ENCODE results near the gene DCAF7. TPM values are rescaled to one million over a fixed set of nuclear protein-coding genes. Genes with fewer than 3 reads are reported as not detected.

DCAF7 gene
- total RNA-seq, 1 experiment from 2014 or later: 91.5 TPM

- H3K36me3 Mint-ChIP-seq: peaks cover 10% of the 10 kb centered on the region
- no peak for ATAC-seq
- CTCF ChIA-PET: interaction anchor here (1.3 kb wide), 1 partner anchor 9 kb away, joined by 3 read pairs; no protein-coding TSS in a partner anchor
- no peaks in the 10 kb centered on the region for H3K9me3 Mint-ChIP-seq
- DNase-seq (ENCODE audit: low spot score): no peak
- H3K27me3 Mint-ChIP-seq (ENCODE audit: low read depth): no peaks in the 10 kb centered on the region
- H3K27ac Mint-ChIP-seq: no peak overlapping the region
- POLR2A ChIA-PET: no interaction called here
- H3K4me1 Mint-ChIP-seq: peaks cover 14% of the 10 kb centered on the region
- no peak overlapping the region for H3K4me3 Mint-ChIP-seq
- TF ChIP-seq ZNF416 (CRISPR knock-in tag; IDR thresholded peaks at IDR 0.05) (no peak), FOXP1 (CRISPR knock-in tag; IDR thresholded peaks at IDR 0.05; ENCODE audit: borderline replicate concordance) (no peak), PREB (CRISPR knock-in tag; IDR thresholded peaks at IDR 0.05; ENCODE audit: borderline replicate concordance) (no peak), ZNF263 (CRISPR knock-in tag; IDR thresholded peaks at IDR 0.05; ENCODE audit: low read depth) (no peak), TP53 (CRISPR knock-in tag; IDR thresholded peaks at IDR 0.05) (no peak), E2F4 (CRISPR knock-in tag; IDR thresholded peaks at IDR 0.05; ENCODE audit: borderline replicate concordance, low read depth) (no peak), ZSCAN18 (CRISPR knock-in tag; IDR thresholded peaks at IDR 0.05) (no peak), TEAD1 (CRISPR knock-in tag; IDR thresholded peaks at IDR 0.05) (no peak), ZNF532 (CRISPR knock-in tag; IDR thresholded peaks at IDR 0.05; ENCODE audit: borderline replicate concordance) (no peak), CREM (CRISPR knock-in tag; IDR thresholded peaks at IDR 0.05) (no peak), PRDM15 (CRISPR knock-in tag; IDR thresholded peaks at IDR 0.05) (no peak), TCF7 (CRISPR knock-in tag; IDR thresholded peaks at IDR 0.05; ENCODE audit: low read depth) (no peak), MLX (CRISPR knock-in tag; IDR thresholded peaks at IDR 0.05) (no peak), ZNF423 (CRISPR knock-in tag; IDR thresholded peaks at IDR 0.05) (no peak), SMAD3 (CRISPR knock-in tag; IDR thresholded peaks at IDR 0.05; ENCODE audit: borderline replicate concordance) (no peak)
- TF ChIP-seq, protein P1, sequence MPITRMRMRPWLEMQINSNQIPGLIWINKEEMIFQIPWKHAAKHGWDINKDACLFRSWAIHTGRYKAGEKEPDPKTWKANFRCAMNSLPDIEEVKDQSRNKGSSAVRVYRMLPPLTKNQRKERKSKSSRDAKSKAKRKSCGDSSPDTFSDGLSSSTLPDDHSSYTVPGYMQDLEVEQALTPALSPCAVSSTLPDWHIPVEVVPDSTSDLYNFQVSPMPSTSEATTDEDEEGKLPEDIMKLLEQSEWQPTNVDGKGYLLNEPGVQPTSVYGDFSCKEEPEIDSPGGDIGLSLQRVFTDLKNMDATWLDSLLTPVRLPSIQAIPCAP (CRISPR knock-in tag; IDR thresholded peaks at IDR 0.05): no peak
- TF ChIP-seq, protein P2, sequence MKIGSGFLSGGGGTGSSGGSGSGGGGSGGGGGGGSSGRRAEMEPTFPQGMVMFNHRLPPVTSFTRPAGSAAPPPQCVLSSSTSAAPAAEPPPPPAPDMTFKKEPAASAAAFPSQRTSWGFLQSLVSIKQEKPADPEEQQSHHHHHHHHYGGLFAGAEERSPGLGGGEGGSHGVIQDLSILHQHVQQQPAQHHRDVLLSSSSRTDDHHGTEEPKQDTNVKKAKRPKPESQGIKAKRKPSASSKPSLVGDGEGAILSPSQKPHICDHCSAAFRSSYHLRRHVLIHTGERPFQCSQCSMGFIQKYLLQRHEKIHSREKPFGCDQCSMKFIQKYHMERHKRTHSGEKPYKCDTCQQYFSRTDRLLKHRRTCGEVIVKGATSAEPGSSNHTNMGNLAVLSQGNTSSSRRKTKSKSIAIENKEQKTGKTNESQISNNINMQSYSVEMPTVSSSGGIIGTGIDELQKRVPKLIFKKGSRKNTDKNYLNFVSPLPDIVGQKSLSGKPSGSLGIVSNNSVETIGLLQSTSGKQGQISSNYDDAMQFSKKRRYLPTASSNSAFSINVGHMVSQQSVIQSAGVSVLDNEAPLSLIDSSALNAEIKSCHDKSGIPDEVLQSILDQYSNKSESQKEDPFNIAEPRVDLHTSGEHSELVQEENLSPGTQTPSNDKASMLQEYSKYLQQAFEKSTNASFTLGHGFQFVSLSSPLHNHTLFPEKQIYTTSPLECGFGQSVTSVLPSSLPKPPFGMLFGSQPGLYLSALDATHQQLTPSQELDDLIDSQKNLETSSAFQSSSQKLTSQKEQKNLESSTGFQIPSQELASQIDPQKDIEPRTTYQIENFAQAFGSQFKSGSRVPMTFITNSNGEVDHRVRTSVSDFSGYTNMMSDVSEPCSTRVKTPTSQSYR (CRISPR knock-in tag; IDR thresholded peaks at IDR 0.05): no peak
- TF ChIP-seq, protein P3, sequence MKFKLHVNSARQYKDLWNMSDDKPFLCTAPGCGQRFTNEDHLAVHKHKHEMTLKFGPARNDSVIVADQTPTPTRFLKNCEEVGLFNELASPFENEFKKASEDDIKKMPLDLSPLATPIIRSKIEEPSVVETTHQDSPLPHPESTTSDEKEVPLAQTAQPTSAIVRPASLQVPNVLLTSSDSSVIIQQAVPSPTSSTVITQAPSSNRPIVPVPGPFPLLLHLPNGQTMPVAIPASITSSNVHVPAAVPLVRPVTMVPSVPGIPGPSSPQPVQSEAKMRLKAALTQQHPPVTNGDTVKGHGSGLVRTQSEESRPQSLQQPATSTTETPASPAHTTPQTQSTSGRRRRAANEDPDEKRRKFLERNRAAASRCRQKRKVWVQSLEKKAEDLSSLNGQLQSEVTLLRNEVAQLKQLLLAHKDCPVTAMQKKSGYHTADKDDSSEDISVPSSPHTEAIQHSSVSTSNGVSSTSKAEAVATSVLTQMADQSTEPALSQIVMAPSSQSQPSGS (CRISPR knock-in tag; IDR thresholded peaks at IDR 0.05; ENCODE audit: borderline replicate concordance, low read depth): no peak
Measured at GRCh38 chr17:63555500-63556156, 5.4 kb downstream of the DCAF7 start.

Measured in WTC11 (cell line).